Measurements from ENCODE around the gene PRDX2.

Gene PRDX2

DNA sequence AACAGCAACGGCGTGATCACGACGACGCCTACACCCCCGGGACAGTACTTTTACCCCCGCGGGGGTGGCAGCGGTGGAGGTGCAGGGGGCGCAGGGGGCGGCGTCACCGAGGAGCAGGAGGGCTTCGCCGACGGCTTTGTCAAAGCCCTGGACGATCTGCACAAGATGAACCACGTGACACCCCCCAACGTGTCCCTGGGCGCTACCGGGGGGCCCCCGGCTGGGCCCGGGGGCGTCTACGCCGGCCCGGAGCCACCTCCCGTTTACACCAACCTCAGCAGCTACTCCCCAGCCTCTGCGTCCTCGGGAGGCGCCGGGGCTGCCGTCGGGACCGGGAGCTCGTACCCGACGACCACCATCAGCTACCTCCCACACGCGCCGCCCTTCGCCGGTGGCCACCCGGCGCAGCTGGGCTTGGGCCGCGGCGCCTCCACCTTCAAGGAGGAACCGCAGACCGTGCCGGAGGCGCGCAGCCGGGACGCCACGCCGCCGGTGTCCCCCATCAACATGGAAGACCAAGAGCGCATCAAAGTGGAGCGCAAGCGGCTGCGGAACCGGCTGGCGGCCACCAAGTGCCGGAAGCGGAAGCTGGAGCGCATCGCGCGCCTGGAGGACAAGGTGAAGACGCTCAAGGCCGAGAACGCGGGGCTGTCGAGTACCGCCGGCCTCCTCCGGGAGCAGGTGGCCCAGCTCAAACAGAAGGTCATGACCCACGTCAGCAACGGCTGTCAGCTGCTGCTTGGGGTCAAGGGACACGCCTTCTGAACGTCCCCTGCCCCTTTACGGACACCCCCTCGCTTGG lies 9.3 kb downstream of the PRDX2 start:
- DNase-seq = peak; percentile 81

- DNase-seq = peak; percentile 98
Measured at GRCh38 chr19:12791345-12792050, 10.1 kb downstream of the PRDX2 start, which contains the start of gene JUNB. TSS of gene JUNB (plus strand) at chr19:12791486. CDS start at chr19:12791772, 286 bp downstream.

DNA sequence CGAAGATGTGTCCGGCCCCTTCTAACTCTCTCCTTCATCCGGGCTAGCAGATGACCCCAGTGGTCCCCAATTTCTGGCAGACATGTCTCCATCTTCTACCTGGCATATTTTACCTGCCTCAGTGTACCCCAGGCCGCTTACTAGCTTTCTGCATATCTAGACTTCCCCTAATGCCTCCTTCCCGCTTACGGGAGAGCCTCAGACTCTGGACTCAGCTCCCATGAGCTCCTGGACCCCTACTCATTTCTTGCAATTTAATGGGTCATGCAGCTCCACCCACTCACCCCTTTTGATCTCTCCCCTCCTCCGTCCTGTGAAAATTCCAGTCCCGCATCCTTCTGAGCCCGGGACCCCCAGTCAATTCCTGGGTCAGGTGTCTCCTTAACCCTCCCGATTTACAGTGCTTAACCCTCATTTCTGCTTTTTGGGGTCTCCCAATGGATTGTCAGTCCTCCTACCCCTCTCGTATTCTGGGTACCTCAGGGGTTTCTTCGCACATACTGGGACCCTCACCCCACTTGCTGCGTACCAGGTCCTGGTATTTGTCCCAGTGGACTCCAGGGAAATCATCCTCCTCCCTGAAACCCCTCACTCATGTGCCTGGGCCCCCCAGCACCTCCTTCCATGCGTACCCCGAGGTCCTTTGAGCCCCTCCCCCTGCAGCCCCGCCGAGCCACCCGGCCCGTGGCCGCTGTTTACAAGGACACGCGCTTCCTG lies 10.8 kb downstream of the PRDX2 start:
- no peak for DNase-seq

DNA sequence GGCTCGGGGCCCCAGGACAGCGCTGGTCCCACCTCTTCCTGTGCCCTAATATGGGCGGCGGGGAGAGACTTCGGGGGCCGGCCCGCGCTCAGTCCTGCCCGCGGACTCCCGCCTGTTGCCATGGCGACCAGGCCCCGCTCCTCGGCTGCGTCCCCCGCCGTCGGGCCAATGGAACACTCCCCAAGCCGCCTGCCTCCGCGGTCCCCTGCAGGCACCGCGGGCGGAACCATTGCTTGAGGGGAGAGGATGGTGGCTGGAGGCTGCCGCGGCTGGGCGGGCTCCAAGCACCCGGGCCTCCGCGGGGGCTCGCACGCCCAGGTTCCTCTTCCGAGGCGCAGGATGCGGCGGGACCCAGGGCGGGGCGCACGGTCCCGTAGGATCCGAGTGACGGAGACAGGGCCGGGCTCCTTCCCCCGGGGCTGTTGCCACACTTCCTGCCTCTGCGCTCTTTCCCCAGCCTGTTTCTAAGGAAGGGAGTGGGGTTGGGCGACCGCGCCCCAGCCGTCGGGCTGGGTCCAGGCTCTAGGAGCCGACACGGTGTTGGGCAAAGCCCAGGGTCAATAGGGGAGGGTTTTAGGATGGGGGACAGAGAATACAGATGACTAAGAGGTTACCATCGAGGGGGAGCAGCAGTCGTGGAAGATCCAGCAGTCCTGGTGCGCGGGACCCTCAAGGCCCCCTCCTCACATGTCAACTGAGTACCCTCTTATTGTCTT lies 11.5 kb downstream of the PRDX2 start:
- peak; percentile 97 for DNase-seq

GRCh38 chr19:12789098-12789903 lies 12.3 kb downstream of the PRDX2 start:
- no peak for DNase-seq

DNA sequence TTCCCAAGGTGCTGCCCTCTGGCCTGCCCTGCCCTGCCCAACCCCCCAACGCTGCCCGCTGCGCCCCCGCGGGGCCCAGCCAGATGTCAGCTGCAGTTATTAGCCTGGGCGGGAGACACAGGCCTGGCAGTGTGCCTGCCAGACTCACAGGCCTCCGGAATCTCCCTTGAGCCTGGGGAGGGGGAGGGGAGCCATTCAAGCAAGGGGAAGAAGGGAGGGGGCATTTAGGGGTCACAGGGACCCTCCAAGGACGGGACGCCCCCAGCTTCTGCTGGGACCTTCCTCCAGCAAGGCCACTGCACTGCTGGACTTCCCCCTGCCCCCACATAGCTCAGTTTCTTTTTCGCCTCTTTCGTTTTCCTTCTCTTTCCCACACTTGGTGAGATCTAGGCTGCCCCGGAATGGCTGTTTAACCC lies 12.9 kb downstream of the PRDX2 start:
- DNase-seq = peak; percentile 88

GRCh38 chr19:12788042-12788681 lies 13.4 kb downstream of the PRDX2 start:
- no peak for DNase-seq

DNA sequence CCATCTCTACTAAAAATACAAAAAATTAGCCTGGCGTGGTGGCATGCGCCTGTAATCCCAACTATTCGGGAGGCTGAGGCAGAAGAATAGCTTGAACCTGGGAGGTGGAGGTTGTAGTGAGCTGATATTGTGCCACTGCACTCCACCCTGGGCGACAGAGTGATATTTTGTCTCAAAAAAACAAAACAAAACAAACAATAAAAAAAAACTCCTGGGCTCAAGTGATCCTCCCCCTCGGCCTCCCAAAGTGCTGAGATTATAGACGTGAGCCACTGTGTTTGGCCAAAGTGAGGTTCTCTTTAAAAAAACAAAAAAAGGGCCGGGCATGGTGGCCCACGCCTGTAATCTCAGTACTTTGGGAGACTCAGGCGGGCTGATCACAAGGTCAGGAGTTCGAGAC lies 14.1 kb downstream of the PRDX2 start:
- no peak for DNase-seq

- no peak for DNase-seq
Measured at GRCh38 chr19:12786952-12787351, 14.6 kb downstream of the PRDX2 start.

GRCh38 chr19:12786141-12786870 lies 15.3 kb downstream of the PRDX2 start:
- DNase-seq = no peak

DNA sequence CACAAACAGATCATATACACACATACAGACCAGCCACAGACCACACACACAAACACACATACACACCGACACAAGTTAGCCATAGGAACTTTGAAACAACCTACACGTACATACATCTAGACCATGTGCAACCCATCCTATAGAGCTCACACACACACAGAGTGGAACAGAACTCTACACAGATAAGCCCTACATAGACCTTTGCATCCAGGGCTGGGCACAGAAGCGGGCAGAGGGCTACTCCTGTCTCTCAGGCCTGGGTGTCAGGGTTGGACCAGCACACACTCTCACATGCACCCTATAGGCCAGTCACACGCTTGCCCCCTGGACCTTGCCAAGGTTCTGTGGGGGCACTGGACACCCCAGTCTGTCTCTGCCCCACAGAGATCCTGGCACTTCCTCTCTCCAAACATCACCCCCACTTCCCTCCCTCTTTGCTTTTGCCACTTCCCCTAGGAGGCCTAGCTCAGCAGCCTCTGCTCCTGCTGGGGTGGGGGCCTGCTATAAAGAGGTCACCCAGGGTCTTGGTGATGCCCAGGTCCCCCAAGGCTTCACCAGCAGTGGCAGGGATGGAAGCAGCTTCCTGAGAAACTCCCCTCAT lies 16.1 kb downstream of the PRDX2 start:
- no peak for DNase-seq

DNA sequence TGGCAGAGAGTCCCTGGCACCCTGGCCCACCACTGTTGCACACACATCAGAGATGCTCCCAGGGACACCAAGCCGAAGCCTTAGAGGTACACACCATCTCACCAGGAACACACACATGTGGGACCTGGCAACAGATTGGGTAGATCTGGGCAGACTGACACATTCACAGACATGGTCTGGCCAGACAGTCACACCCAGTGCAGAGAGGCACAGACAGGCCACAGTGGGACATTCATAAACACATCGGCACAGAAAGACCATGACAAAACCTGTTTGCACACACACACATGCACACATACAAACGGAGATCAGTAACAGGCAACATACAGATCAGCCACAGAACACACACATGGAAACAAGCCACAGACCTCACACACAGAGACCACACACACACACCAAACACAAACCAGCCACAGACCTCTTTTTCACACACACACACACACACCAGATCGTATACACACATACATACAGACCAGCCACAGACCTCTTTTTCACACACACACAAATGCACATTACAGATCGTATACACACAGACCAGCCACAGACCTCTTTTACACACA lies 16.6 kb downstream of the PRDX2 start:
- DNase-seq = no peak

GRCh38 chr19:12784394-12784870 lies 17.2 kb downstream of the PRDX2 start:
- DNase-seq = no peak

- no peak for DNase-seq
Measured at GRCh38 chr19:12783849-12784393, 17.7 kb downstream of the PRDX2 start.

GRCh38 chr19:12783291-12783848 lies 18.2 kb downstream of the PRDX2 start:
- no peak for DNase-seq

GRCh38 chr19:12782424-12783290 lies 18.9 kb downstream of the PRDX2 start:
- DNase-seq = peak; percentile 91

DNA sequence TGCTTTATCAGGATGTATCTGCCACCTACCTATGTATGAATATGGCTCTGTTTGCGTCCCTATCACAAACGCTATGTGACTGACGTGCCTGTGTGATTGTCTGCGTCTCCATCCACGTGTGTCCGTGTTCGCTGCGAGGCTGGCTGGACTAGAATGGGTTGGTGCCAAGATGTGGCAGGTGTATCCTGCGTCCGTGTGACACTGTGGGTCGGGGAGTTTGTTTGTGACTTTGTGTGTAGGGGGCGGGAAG lies 19.5 kb downstream of the PRDX2 start:
- DNase-seq = peak; percentile 53

Measured in right hindlimb (tissue), 1 donor.